ENCODE measurements around the gene PLCE1.

Gene PLCE1

DNA sequence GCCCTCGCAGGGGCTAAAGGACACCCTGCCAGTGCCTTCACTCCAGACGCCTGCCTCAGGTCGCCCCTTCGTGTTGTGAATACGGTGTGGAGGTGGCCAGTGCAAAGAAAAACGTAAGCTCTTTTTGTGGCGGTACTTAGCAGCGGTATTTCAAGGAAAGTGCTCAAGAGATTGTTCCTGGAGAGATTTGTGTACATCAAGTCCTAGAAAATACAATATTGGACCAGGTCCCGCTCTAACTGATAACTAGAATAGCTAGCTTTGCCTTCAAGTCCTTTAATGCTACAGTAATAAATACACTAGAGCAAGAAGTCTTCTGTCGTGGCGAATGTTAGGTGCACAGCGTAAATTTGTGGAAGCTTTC is 689 bp downstream of the PLCE1 start:
- DNase-seq (ENCODE audit: low spot score) = no peak

- DNase-seq (ENCODE audit: low spot score) = no peak
Measured at GRCh38 chr10:93995182-93995581, 1.5 kb downstream of the PLCE1 start.

DNA sequence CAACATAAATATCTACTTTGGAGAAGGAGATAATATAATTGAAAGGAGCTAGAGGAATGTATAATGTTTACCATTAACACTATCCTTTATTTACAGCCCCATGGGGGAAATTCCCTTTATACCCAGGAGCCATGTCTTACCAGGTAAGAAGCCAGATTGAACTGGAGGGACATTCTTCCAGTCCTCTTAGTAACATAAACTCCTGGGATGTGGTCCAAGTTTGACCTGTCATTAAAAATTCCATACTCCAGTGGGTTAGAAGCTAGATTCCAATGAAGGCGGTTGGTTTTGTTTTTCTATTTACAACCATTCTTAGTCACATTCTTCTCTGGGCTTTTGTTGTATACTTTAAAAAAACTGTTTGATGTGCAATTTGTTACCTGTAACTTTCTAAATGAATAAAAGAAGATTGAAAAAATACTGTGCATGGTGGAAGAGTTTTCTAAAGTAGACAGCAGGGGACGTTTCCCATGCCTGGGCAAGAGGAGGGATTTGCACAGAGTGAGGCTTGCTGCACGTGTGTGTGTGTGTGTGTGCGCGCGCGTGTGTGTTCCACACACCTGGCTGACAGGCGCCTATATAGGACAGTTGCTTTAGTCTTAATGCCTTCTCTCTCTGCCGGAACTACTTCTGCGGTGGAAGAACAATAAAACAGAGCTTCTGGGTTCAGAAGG is 2.0 kb downstream of the PLCE1 start:
- peak; percentile 89 for DNase-seq (ENCODE audit: low spot score)

DNA sequence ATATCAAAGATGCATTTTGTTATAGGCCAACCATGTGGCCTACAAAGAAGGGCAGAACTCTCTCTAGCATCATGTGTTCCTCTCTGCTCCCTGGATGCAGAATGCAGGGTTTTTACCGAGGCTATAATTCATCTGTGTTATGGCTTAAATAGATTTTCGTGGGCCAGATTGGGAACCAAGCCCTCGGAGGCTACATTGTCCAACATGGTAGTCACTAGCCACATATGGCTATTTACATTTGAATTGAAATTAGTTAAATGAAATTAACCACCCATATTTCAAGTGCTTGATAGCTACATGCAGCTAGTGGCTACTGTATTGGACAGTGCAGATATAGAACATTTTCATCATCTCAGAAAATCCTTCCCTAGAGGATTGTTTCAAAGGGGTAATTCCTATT is 2.8 kb downstream of the PLCE1 start:
- DNase-seq (ENCODE audit: low spot score) = no peak

DNA sequence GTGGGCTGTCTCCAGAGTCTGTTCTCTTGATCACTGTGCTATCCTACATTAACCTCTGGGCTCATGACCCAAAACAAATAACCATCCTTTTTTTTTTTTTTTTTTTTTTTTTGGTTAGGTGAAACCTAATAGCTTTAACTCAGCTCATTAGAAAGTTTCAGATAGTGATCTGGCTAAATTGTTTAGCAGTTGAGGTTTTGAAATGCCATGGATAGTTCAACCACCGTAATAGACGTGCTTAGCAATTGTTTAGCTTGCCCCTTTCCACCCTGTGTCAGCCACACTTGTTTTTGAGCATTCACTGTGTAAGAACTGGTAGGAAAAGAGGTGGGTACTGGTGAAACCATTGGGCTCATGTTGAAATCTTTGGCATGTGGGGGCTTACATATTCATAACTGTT is 3.8 kb downstream of the PLCE1 start:
- DNase-seq (ENCODE audit: low spot score) = no peak

- peak; percentile 57 for DNase-seq (ENCODE audit: low spot score)
Measured at GRCh38 chr10:93999401-93999851, 5.7 kb downstream of the PLCE1 start.

- DNase-seq (ENCODE audit: low spot score) = no peak
Measured at GRCh38 chr10:94000638-94001415, 7.1 kb downstream of the PLCE1 start.

DNA sequence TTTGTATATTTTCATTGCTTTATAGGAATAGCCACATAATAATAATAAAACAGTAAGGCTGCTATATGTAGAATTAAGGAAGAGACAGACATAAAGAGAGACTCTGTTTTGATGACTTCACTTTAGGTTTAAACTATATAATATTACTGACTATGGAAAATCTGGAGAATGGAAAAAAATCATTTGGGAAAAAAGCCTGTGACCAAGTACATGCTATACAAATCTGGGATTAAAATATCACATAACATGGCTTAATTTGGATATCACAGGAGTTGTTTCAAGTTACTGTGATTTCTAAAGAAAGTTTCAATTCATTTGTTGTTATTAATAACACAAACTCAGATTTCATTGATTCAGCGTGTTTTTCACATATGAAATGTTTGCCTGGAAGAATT is 7.7 kb downstream of the PLCE1 start:
- no peak for DNase-seq (ENCODE audit: low spot score)

- DNase-seq (ENCODE audit: low spot score) = peak; percentile 46
Measured at GRCh38 chr10:94002156-94002555, 8.4 kb downstream of the PLCE1 start.

DNA sequence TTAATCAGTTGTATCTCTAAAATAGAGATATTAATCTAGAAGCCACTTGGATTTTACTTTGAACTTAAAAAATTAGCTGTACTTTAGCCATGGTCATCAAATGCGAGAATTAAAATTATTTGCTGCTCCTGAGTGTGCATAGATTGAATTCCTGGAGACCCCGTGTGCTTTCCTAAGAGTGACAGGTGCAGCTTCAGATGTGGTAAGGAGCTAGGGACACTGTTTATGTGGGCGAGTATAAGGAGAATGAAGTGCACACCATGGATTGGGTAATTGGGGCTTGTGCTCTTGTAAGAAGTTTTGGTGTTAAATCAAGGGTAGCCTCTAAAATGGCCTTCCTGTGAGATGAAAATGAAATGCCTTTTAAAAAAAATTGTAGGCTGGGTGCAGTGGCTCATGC is 9.8 kb downstream of the PLCE1 start:
- DNase-seq (ENCODE audit: low spot score) = no peak

DNA sequence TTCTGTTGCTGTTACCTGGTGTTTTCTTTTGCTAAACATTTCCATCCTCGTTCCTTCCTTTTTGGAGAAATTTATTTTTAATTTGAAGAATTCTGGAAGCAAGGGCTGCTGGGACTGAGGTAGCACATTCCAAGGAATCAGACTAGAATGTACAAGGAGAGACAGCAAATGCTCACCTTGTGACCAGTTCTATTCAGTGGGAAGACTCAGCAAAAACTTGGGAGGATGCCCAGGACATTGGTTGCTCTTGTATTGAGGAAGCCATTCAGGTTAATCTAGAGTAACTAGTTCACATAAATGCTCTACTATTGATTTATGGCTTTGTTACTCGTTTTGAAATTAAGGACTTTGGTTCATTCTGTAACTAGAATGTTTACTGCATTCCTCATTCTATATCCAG is 11.3 kb downstream of the PLCE1 start:
- DNase-seq (ENCODE audit: low spot score) = peak; percentile 70

DNA sequence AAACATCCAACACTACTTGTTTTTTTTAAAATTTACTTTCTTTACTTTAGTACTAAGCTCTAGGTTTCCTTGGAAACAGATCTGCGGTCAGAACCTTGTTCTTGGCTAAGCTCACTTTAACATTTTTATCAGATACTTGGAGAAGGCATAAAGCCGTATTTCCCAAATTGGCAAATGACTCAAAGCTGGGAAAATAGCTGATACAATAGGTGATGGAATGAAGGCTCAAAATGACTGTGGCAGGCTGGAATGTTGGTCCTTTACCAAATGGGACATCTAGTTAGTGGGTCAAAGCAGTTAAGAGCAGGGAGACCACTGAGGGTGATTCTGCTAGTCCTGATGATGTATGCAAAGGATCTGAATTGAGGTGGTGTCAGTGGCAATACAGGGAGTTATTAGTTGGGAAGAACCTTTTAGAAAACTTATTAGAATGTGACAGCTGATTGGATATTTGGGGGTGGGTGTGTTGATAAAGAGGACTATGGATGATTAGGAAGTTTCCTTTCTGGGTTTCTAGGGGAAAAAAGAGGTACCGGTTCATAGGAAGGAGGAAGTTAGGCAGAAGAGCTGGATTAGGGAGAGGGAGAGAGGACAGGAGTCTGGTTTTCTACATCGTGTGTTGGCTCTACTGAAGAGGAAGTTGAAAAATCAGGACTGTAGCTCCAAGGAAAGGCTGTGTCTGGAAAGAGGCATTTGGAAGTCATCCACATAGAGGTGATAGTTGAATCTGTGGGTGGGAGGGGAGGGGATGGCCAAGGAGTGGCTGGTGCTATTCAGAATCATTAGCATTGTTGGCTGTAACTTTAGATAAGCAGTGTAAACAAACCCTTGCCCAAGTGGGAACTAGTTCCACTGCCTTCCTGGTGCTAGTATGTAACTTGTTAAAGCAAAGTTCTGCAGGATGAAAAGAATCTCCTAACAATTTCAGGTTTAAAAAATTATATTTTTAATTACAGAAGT is 13.1 kb downstream of the PLCE1 start:
- DNase-seq (ENCODE audit: low spot score) = peak; percentile 69

DNA sequence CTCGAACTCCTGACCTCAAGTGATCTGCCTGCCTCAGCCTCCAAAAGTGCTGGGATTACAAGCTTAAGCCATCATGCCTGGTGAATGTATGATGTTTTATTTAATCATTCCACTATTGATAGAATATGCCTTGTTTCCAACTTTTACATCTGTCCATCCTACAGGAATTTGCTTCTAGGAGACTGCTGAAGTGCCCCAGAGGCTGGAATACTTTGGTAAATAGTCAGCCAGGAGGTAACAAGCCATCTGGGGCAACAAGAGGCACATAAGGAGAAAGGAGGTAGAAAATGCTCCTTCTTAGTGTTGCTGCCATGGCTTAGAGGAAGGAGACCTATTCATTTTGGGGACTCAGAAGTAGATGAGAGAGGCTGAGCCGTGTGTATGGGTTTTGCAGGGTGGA is 14.8 kb downstream of the PLCE1 start:
- DNase-seq (ENCODE audit: low spot score) = no peak

DNA sequence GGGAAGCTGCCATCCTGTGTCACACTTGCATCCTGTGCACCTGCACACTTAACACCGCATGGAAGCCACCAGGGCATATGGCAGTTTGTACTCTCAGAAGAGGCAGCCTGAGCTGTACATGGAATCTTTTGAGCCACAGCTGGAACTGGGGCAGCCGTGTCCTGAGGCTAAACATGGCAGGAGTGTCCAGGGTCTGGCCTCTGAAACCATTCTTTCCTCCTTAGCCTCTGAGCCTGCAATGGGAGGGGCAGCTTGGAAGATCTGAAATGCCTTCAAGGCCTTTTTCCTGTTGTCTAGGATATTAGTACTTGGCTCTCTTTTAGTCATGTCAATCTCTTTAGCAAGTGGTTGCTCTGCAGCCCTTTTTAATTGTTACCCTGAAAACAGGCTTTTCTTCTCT is 16.4 kb downstream of the PLCE1 start:
- DNase-seq (ENCODE audit: low spot score) = no peak

DNA sequence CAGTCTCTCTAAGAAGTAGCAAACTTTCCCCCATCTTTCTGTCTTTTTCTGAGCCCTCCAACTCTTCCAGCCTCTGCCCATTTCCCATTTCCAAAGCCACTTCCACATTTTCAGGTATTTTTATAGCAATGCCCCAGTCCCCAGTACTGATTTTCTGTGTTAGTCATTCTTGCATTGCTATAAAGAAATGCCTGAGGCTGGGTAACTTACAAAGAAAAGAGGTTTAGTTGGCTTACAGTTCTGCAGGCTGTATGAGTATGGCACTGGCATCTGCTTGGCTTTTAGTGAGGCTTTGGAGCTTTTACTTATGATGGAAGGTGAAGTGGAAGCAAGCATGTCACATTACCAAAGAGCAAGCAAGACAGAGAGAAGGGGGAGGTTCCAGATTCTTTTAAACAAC is 17.2 kb downstream of the PLCE1 start:
- DNase-seq (ENCODE audit: low spot score) = no peak

DNA sequence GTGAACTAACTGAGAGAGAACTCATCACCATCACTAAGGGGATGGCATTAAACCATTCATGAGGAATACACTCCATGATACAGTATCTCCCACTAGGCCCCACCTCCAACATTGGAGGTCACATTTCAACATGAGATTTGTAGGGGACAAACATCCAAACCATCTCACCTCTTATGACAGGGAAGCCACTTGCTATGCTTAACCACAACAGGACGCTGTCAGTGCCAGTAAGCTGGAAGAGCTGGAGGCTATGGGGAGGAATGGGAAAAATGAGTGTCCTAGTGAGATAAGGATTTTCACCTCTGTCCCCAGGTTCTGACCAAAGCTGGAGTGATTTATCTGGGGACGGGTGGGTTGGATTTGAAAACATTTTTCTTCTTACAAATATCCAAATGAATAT is 17.6 kb downstream of the PLCE1 start:
- DNase-seq (ENCODE audit: low spot score) = no peak

GRCh38 chr10:94012834-94013233 is 19.1 kb downstream of the PLCE1 start:
- no peak for DNase-seq (ENCODE audit: low spot score)

GRCh38 chr10:94013331-94013760 is 19.6 kb downstream of the PLCE1 start:
- no peak for DNase-seq (ENCODE audit: low spot score)

DNA sequence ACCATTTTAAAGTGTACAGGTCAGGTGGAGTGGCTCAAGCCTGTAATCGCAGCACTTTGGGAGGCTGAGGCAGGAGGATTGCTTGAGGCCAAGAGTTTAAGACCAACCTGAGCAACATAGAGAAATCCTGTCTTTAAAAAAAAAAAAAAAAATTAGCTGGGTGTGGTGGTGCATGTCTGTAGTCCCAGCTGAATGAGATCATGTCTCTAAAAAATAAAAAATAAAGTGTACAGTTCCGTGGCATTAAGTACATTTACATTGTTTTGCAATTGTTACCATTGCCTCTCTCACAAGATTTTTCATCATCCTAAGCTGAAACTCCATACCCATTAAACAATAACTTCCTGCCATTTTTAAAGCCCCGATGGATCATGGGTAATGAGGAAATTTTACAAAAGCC is 20.6 kb downstream of the PLCE1 start:
- DNase-seq (ENCODE audit: low spot score) = no peak

DNA sequence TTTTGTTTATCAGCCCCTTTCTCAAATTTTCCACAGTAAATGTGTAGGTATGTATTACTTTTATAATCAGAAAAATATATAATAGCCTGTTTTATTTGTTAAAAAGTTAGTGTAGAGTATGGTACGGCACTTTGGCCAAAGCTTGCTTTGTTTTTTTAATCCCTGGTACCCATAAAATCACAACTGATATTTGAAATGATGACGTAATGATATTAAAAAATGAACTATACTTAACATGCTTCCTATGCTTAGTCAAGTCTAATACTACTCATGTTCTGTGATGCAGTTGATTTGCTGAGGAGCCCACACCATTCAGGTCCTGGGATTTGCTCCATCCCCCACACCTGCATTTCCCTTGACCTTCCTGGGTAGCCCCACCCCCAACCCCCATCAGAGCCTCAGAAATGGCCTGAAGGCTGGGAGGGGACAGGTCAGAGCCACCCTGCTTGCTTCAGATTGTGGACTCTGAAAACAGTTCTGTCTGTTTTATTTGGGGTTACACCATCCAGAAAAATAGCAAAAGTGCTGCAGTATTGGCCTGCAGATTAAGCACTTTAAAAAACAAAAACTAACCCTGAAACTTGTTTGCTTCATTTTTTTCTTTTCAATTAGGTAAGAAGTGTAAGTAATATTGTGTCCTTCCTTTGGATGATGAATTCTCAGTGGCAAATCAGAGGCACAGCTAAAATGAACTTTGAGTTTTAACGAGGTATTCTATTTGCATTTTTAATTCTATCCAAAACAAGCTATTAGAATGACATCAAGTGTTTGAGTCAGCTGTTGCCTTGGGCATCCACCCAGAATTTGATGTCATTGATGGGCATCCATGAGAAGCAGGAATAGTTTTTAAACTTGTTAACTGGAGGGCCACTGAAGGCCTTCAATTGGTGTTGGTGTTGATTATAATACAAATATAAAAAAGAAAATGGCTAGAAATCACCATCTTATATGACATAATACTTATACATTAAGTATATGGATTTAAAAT is 23.3 kb downstream of the PLCE1 start:
- DNase-seq (ENCODE audit: low spot score) = no peak

GRCh38 chr10:94018107-94018506 is 24.4 kb downstream of the PLCE1 start:
- DNase-seq (ENCODE audit: low spot score) = no peak

All from kidney tubule cell (primary cell).